H1 (cell line): ENCODE measurements around the gene MREG. TPM values are rescaled to one million over a fixed set of nuclear protein-coding genes. Genes with fewer than 3 reads are reported as not detected.

ENCODE experiments used
- CTCF ChIA-PET: fragments of 300-600 bp; sonication (Branson Sonifier 250); formaldehyde crosslinking; loops from one replicate; lab custom pipeline; 2021; ENCODE audit not compliant: partially characterized antibody; lab: Charles Lee
- POLR2A ChIA-PET: fragments of 300-600 bp; sonication (Branson Sonifier 250); formaldehyde crosslinking; loops from one replicate; lab custom pipeline; 2021; ENCODE audit warnings: inconsistent platforms; ENCODE audit not compliant: partially characterized antibody; lab: Charles Lee
- DNase-seq, 2 experiments: peaks; one replicate each; pipeline versions ENCODE4 v3.0.0 to v3.0.0-alpha.2; 2010 to 2022; ENCODE audit warnings: low spot score in 2 of 2, low read depth in 1 of 2, mixed read lengths in 1 of 2
- FAIRE-seq: peaks from 2 replicates; lab custom pipeline; 2011; peaks lifted over from hg19 to GRCh38; lab: Jason Lieb, UNC
- H2AFZ ChIP-seq: 2 replicates; pipeline ENCODE4 v1.8.1; 2012; ENCODE audit warnings: low read length, inconsistent platforms
- H2AK5ac ChIP-seq: 2 replicates; pipeline ENCODE4 v1.6.1; 2013; ENCODE audit warnings: low read depth, low read length
- H2BK120ac ChIP-seq: replicated peaks from 2 replicates; pipeline ENCODE3; 2013; ENCODE audit warnings: low read depth, low read length, inconsistent platforms
- H2BK12ac ChIP-seq: 2 replicates; pipeline ENCODE4 v1.6.1; 2013; ENCODE audit warnings: low read depth, low read length
- H2BK15ac ChIP-seq: 2 replicates; pipeline ENCODE4 v1.6.1; 2013; ENCODE audit warnings: low read length
- H2BK20ac ChIP-seq: 2 replicates; pipeline ENCODE4 v1.6.1; 2013; ENCODE audit warnings: low read length
- H2BK5ac ChIP-seq: 2 replicates; pipeline ENCODE4 v1.6.1; 2013; ENCODE audit warnings: low read depth, low read length
- H3K14ac ChIP-seq: 2 replicates; pipeline ENCODE4 v1.6.1; 2013; ENCODE audit warnings: inconsistent platforms; ENCODE audit not compliant: insufficient read length
- H3K18ac ChIP-seq: 2 replicates; pipeline ENCODE4 v1.6.1; 2013; ENCODE audit warnings: low read length; ENCODE audit errors: extremely low read depth
- H3K23ac ChIP-seq: 2 replicates; pipeline ENCODE4 v1.6.1; 2013; ENCODE audit warnings: inconsistent platforms; ENCODE audit not compliant: insufficient read length
- H3K23me2 ChIP-seq: 2 replicates; pipeline ENCODE4 v1.6.1; 2013; ENCODE audit warnings: low read depth, low read length
- H3K27ac ChIP-seq: 2 replicates; pipeline ENCODE4 v1.6.1; 2011; ENCODE audit warnings: low read depth, low read length, inconsistent platforms
- H3K27me3 ChIP-seq, 4 experiments: replicated peaks in 1 of 4; 1 replicate in 1 of 4; 2 replicates in 3 of 4; pipeline versions ENCODE4 v1.6.1 to v1.8.1; 2011 to 2013; ENCODE audit warnings: low read length in 3 of 4, mild to moderate bottlenecking in 3 of 4, inconsistent platforms in 2 of 4, mixed read lengths in 2 of 4, moderate library complexity in 1 of 4; ENCODE audit not compliant: control insufficient read depth in 3 of 4, insufficient read depth in 3 of 4; ENCODE audit errors: extremely low read depth in 1 of 4
- H3K36me3 ChIP-seq, 4 experiments: 2 replicates each; pipeline versions ENCODE4 v1.6.1 to v1.8.1; 2011 to 2013; ENCODE audit warnings: mild to moderate bottlenecking in 4 of 4, low read length in 3 of 4, moderate library complexity in 2 of 4, control low read depth in 1 of 4, inconsistent platforms in 1 of 4; ENCODE audit not compliant: insufficient read depth in 4 of 4, control insufficient read depth in 2 of 4
- H3K4ac ChIP-seq: replicated peaks from 2 replicates; pipeline ENCODE3; 2013; ENCODE audit warnings: low read length, low read depth, mixed read lengths, inconsistent platforms; ENCODE audit not compliant: insufficient read length
- H3K4me1 ChIP-seq, 4 experiments: replicated peaks in 1 of 4; 1 replicate in 1 of 4; 2 replicates in 3 of 4; pipeline versions ENCODE4 v1.6.1 to v1.8.1; 2011 to 2013; ENCODE audit warnings: low read length in 3 of 4, inconsistent platforms in 2 of 4, mixed read lengths in 1 of 4; ENCODE audit not compliant: insufficient read depth in 4 of 4, control insufficient read depth in 3 of 4
- H3K4me2 ChIP-seq, 2 experiments: 2 replicates each; pipeline versions ENCODE4 v1.6.1 to v1.8.1; 2011 to 2013; ENCODE audit warnings: low read depth in 2 of 2, low read length in 2 of 2, control low read depth in 1 of 2, inconsistent platforms in 1 of 2, mild to moderate bottlenecking in 1 of 2; ENCODE audit not compliant: insufficient read depth in 1 of 2
- H3K4me3 ChIP-seq, 4 experiments: fragments of 200-600, 300-600 bp in 1 of 4; sonication (generic), shearing (Covaris generic), sonication (Bioruptor Twin) in 1 of 4; 2 replicates each; pipeline versions ENCODE4 v1.5.1 to v1.8.1; 2011 to 2016; ENCODE audit warnings: low read length in 4 of 4, low read depth in 3 of 4, control low read depth in 2 of 4, inconsistent platforms in 2 of 4, mild to moderate bottlenecking in 2 of 4, mixed read lengths in 1 of 4, moderate library complexity in 1 of 4; ENCODE audit not compliant: insufficient read depth in 2 of 4; ENCODE audit errors: extremely low read depth in 1 of 4
- H3K56ac ChIP-seq: replicated peaks from 2 replicates; pipeline ENCODE3; 2013; ENCODE audit warnings: low read depth, mild to moderate bottlenecking, mixed read lengths, low read length, inconsistent platforms; ENCODE audit not compliant: insufficient read length
- H3K79me1 ChIP-seq: 2 replicates; pipeline ENCODE4 v1.6.1; 2013; ENCODE audit warnings: low read depth, low read length, control low read depth
- H3K79me2 ChIP-seq, 2 experiments: 2 replicates each; pipeline versions ENCODE4 v1.6.1 to v1.8.1; 2012 to 2013; ENCODE audit warnings: low read length in 2 of 2, mild to moderate bottlenecking in 2 of 2, inconsistent platforms in 1 of 2; ENCODE audit not compliant: insufficient read depth in 2 of 2, control insufficient read depth in 1 of 2
- H3K9ac ChIP-seq, 4 experiments: replicated peaks in 1 of 4; 1 replicate in 1 of 4; 2 replicates in 3 of 4; pipeline versions ENCODE4 v1.6.1 to v1.8.1; 2011 to 2013; ENCODE audit warnings: low read depth in 3 of 4, low read length in 3 of 4, control low read depth in 2 of 4, mild to moderate bottlenecking in 2 of 4, moderate library complexity in 2 of 4, inconsistent platforms in 1 of 4; ENCODE audit errors: extremely low read depth in 1 of 4
- H3K9me3 ChIP-seq, 2 experiments: 2 replicates each; pipeline versions ENCODE4 v1.6.1 to v1.8.1; 2012 to 2013; ENCODE audit warnings: mild to moderate bottlenecking in 2 of 2, moderate library complexity in 2 of 2, control low read depth in 1 of 2, inconsistent platforms in 1 of 2, low read depth in 1 of 2, low read length in 1 of 2, mixed read lengths in 1 of 2; ENCODE audit not compliant: insufficient read depth in 2 of 2
- H4K20me1 ChIP-seq, 2 experiments: replicated peaks in 1 of 2; 2 replicates each; pipeline versions ENCODE3 to v1.8.1; 2011 to 2013; ENCODE audit warnings: inconsistent platforms in 2 of 2, low read length in 2 of 2, mild to moderate bottlenecking in 1 of 2; ENCODE audit not compliant: insufficient read depth in 2 of 2, control insufficient read depth in 1 of 2
- H4K5ac ChIP-seq: 2 replicates; pipeline ENCODE4 v1.6.1; 2013; ENCODE audit warnings: low read length, low read depth, mixed read lengths, inconsistent platforms; ENCODE audit not compliant: insufficient read length
- H4K8ac ChIP-seq: 2 replicates; pipeline ENCODE4 v1.8.0; 2013; ENCODE audit warnings: mild to moderate bottlenecking, moderate library complexity, low read length, inconsistent platforms; ENCODE audit not compliant: insufficient read depth; ENCODE audit errors: extremely low read depth
- H4K91ac ChIP-seq: replicated peaks from 2 replicates; pipeline ENCODE3; 2013; ENCODE audit warnings: low read length, mixed read lengths, inconsistent platforms; ENCODE audit not compliant: insufficient read length
- HDAC6 ChIP-seq: IDR thresholded peaks from one replicate; pipeline ENCODE4 v1.7.1; 2012; ENCODE audit warnings: low read depth, mild to moderate bottlenecking, inconsistent platforms, low read length, moderate library complexity
- NRF1 ChIP-seq: IDR thresholded peaks from 2 replicates; pipeline ENCODE4 v1.6.1; 2011; ENCODE audit warnings: mild to moderate bottlenecking, low read depth, low read length, improper control_type of control experiment
- POU5F1 ChIP-seq: IDR thresholded peaks from 2 replicates; pipeline ENCODE4 v1.6.1; 2011; ENCODE audit warnings: low read depth, mild to moderate bottlenecking, low read length, moderate library complexity
- SIN3A ChIP-seq, 2 experiments: IDR thresholded peaks in 1 of 2; conservative IDR thresholded peaks in 1 of 2; 2 replicates each; pipeline ENCODE4 v1.6.1; 2011 to 2012; ENCODE audit warnings: low read length in 2 of 2, improper control_type of control experiment in 1 of 2, low read depth in 1 of 2, mild to moderate bottlenecking in 1 of 2
- SIX5 ChIP-seq: IDR thresholded peaks from 2 replicates; pipeline ENCODE4 v1.6.1; 2011; ENCODE audit warnings: mild to moderate bottlenecking, low read depth, low read length
- USF2 ChIP-seq: IDR thresholded peaks from 2 replicates; pipeline ENCODE4 v1.6.1; 2011; ENCODE audit warnings: low read length, improper control_type of control experiment
- WGBS, 2 experiments: shearing (Covaris generic) in 1 of 2; methylation state at CpG; one replicate each; pipeline versions ENCODE4 v1.1.6 to v1.1.7; 2013 to 2015; ENCODE audit warnings: low lambda C conversion rate in 2 of 2, mixed read lengths in 2 of 2, inconsistent platforms in 1 of 2, low coverage in 1 of 2, missing lambda C conversion rate in 1 of 2; ENCODE audit not compliant: insufficient replicate concordance in 2 of 2, insufficient coverage in 1 of 2, insufficient read length in 1 of 2; ENCODE audit errors: extremely low coverage in 1 of 2, missing lambda C conversion rate in 1 of 2; 5-methylcytosine and 5-hydroxymethylcytosine counted together
- polyA plus RNA-seq, 7 experiments: library from polyadenylated mRNA; depleted of rRNA in 3 of 7; stranded (reverse) in 5 of 7; unstranded in 2 of 7; fragments of >200 nt in 5 of 7; fragments of 200-250 nt in 2 of 7; gene quantifications; 1 replicate in 5 of 7; 2 replicates in 1 of 7; 4 replicates in 1 of 7; pipeline versions ENCODE4 v1.2.1 to v1.2.3, GENCODE V29; 2011 to 2013; ENCODE audit warnings: missing spikeins in 2 of 7, mixed read lengths in 2 of 7
- total RNA-seq: library from RNA; stranded (reverse); fragmentation: NEBNext Ultra II Directional; extraction: Animal tissue kit (Norgen Biotek cat#: 25700); gene quantifications from 2 replicates; pipeline ENCODE4 v1.2.1, GENCODE V29; 2021

MREG gene
- total and polyA plus RNA-seq, 2 of the 8 experiments (the other 6 are each of a cell fraction or from before 2014, with no cell fraction given): 7.5 to 31.9 TPM

GRCh38 chr2:216039918-216040317, 26.6 kb upstream of the MREG start:
- Histone ChIP-seq H2BK5ac (no peak overlapping the region), H3K9ac (no peak overlapping the region), H2BK120ac (no peak overlapping the region), H3K23ac (no peak overlapping the region), H2AK5ac (no peak overlapping the region), H3K18ac (no peak overlapping the region), H3K4me3 (no peak overlapping the region), H3K4me1 (no peaks in the 10 kb centered on the region), H3K36me3 (peaks cover 0 to 16% (median 3%) of the 10 kb centered on the region in 4 experiments; a peak in 4 of 8 replicates), H4K20me1 (peaks cover 0 to 2% of the 10 kb centered on the region in 2 experiments), H4K5ac (no peak overlapping the region), H3K79me2 (no peaks in the 10 kb centered on the region), H4K8ac (no peak overlapping the region), H3K14ac (no peak overlapping the region), H3K4me2 (no peak overlapping the region), H2AFZ (no peak overlapping the region), H3K79me1 (0 out of 2 replicates have a peak, but pooled peaks cover 2% of the 10 kb centered on the region), H2BK20ac (no peak overlapping the region), H2BK12ac (no peak overlapping the region), H3K27me3 (no peaks in the 10 kb centered on the region), H3K27ac (no peak overlapping the region), H3K23me2 (no peaks in the 10 kb centered on the region), H3K9me3 (no peaks in the 10 kb centered on the region), H4K91ac (no peak overlapping the region), H3K56ac (no peak overlapping the region), H3K4ac (no peak overlapping the region), H2BK15ac (no peak overlapping the region)
- DNase-seq: no peak
- ChIA-PET CTCF (interaction anchor here (3.1 to 11.7 kb wide), 2 partner anchors 19 to 20 kb away, joined by 8 to 165 read pairs; no protein-coding TSS in a partner anchor), POLR2A (no interaction called here)
- WGBS, 2 experiments: 90% methylated on average over 3 of the region's 3 CpGs; no CpG with 5 or more reads in 1 of the 2 experiments
- no peak for FAIRE-seq
- TF ChIP-seq NRF1: no peak
- no peak for TF ChIP-seq USF2
- no peak for TF ChIP-seq POU5F1
- TF ChIP-seq SIN3A (conservative IDR thresholded peaks at IDR 0.05 in 1 of 2, IDR thresholded peaks at IDR 0.05 in 1 of 2; ENCODE audit: low read depth in 1 of 2, low read length in 2 of 2): no peak
- no peak for TF ChIP-seq HDAC6
- TF ChIP-seq SIX5: no peak
